Measurements from ENCODE around the gene BGLAP.
"Not testable (repeated sequence)": the region's sequence is repeated elsewhere in the genome, so short reads cannot be mapped to it uniquely, and the experiment has no call there.

Gene BGLAP

GRCh38 chr1:156241926-156242325 lies at the start of gene BGLAP:
Gene BGLAP, plus strand, starts transcription at chr1:156242184. Its CDS starts 48 bp downstream, at chr1:156242232.
- DNase-seq: no peak

GRCh38 chr1:156193208-156193487 lies 48.8 kb upstream of the BGLAP start:
- DNase-seq: no peak

- peak; percentile 96 for DNase-seq
Observed at GRCh38 chr1:156193488-156194299, 48.3 kb upstream of the BGLAP start, which contains the start of gene SLC25A44. Gene SLC25A44, plus strand, starts transcription at chr1:156194104. Its CDS starts 5,744 bp downstream, at chr1:156199848.

- no peak for DNase-seq
Observed at GRCh38 chr1:156194300-156194652, 47.7 kb upstream of the BGLAP start.

GRCh38 chr1:156195853-156196252 lies 46.1 kb upstream of the BGLAP start:
- DNase-seq: no peak

GRCh38 chr1:156196445-156196844 lies 45.5 kb upstream of the BGLAP start:
- no peak for DNase-seq

- no peak for DNase-seq
Observed at GRCh38 chr1:156198831-156199349, 43.1 kb upstream of the BGLAP start.

GRCh38 chr1:156200044-156200443 lies 41.9 kb upstream of the BGLAP start:
- DNase-seq: no peak

GRCh38 chr1:156203331-156203730 lies 38.7 kb upstream of the BGLAP start:
- no peak for DNase-seq

GRCh38 chr1:156204686-156205085 lies 37.3 kb upstream of the BGLAP start:
- no peak for DNase-seq

- DNase-seq: no peak
Observed at GRCh38 chr1:156211243-156211642, 30.7 kb upstream of the BGLAP start.

- no peak for DNase-seq
Observed at GRCh38 chr1:156212130-156212529, 29.9 kb upstream of the BGLAP start.

GRCh38 chr1:156212833-156213643 lies 28.9 kb upstream of the BGLAP start, which contains the start of gene PMF1:
Gene PMF1, plus strand, starts transcription at chr1:156213007. Its CDS starts 9 bp downstream, at chr1:156213016.
- peak; percentile 92 for DNase-seq

- DNase-seq: no peak
Observed at GRCh38 chr1:156213644-156213966, 28.4 kb upstream of the BGLAP start.

- no peak for DNase-seq
Observed at GRCh38 chr1:156214024-156214748, 27.8 kb upstream of the BGLAP start.

GRCh38 chr1:156216361-156217086 lies 25.5 kb upstream of the BGLAP start:
- not testable (repeated sequence) for DNase-seq

- no peak for DNase-seq
Observed at GRCh38 chr1:156217871-156218270, 24.1 kb upstream of the BGLAP start.

GRCh38 chr1:156220226-156220625 lies 21.8 kb upstream of the BGLAP start:
- no peak for DNase-seq

- no peak for DNase-seq
Observed at GRCh38 chr1:156221986-156222692, 19.8 kb upstream of the BGLAP start.

- DNase-seq: no peak
Observed at GRCh38 chr1:156225677-156226014, 16.3 kb upstream of the BGLAP start.

GRCh38 chr1:156226116-156226538 lies 15.9 kb upstream of the BGLAP start:
- DNase-seq: no peak

GRCh38 chr1:156226782-156227181 lies 15.2 kb upstream of the BGLAP start:
- no peak for DNase-seq

All from kidney glomerular epithelial cell (primary cell).